Nucleus accumbens (tissue), 56 donors: ENCODE data around the gene SPTBN5.

Experiments
- DNase-seq, 56 donors: peaks; one replicate each; lab custom pipeline; 2025; lab: John Stamatoyannopoulos, UW

SPTBN5 gene

GRCh38 chr15:41927536-41927935 lies 33.7 kb upstream of the SPTBN5 start:
- no peak for DNase-seq

- DNase-seq: no peak
Measured at GRCh38 chr15:41926185-41927056, 32.6 kb upstream of the SPTBN5 start.

GRCh38 chr15:41925086-41925608 lies 31.3 kb upstream of the SPTBN5 start:
- DNase-seq: no peak

- DNase-seq: no peak
Measured at GRCh38 chr15:41923401-41923997, 29.6 kb upstream of the SPTBN5 start.

GRCh38 chr15:41922353-41922752 lies 28.5 kb upstream of the SPTBN5 start:
- no peak for DNase-seq

- no peak for DNase-seq
Measured at GRCh38 chr15:41921639-41922038, 27.8 kb upstream of the SPTBN5 start.

- DNase-seq: no peak
Measured at GRCh38 chr15:41921167-41921566, 27.3 kb upstream of the SPTBN5 start.

GRCh38 chr15:41919954-41920538 lies 26.2 kb upstream of the SPTBN5 start:
- DNase-seq: no peak

GRCh38 chr15:41919201-41919820 lies 25.5 kb upstream of the SPTBN5 start:
- DNase-seq: no peak

GRCh38 chr15:41918506-41919126 lies 24.8 kb upstream of the SPTBN5 start:
- DNase-seq: no peak

- peak in 3 of 56 donors; percentile 8 to 42 (median 12) for DNase-seq
Measured at GRCh38 chr15:41917767-41918430, 24.0 kb upstream of the SPTBN5 start.

GRCh38 chr15:41915255-41915994 lies 21.6 kb upstream of the SPTBN5 start:
- no peak for DNase-seq

- peak in 1 of 56 donors; percentile 17 for DNase-seq
Measured at GRCh38 chr15:41914411-41914810, 20.6 kb upstream of the SPTBN5 start.

- DNase-seq: no peak
Measured at GRCh38 chr15:41913256-41913655, 19.4 kb upstream of the SPTBN5 start.

- no peak for DNase-seq
Measured at GRCh38 chr15:41911691-41912345, 18.0 kb upstream of the SPTBN5 start.

GRCh38 chr15:41908736-41909461 lies 15.0 kb upstream of the SPTBN5 start:
- DNase-seq: no peak

- DNase-seq: no peak
Measured at GRCh38 chr15:41907141-41907540, 13.3 kb upstream of the SPTBN5 start.

- no peak for DNase-seq
Measured at GRCh38 chr15:41906608-41907007, 12.8 kb upstream of the SPTBN5 start.
